Nephron (organoid): ENCODE measurements around the gene FXN.

Experiments
- H3K27ac Mint-ChIP-seq, 3 experiments: 2 replicates each; pipeline ENCODE4 v1.8.0; 2020; ENCODE audit warnings: mixed read lengths in 3 of 3, mild to moderate bottlenecking in 2 of 3, moderate library complexity in 1 of 3
- H3K27me3 Mint-ChIP-seq: 2 replicates; pipeline ENCODE4 v1.8.0; 2021; ENCODE audit warnings: low read depth, mild to moderate bottlenecking, moderate library complexity, mixed read lengths
- H3K36me3 Mint-ChIP-seq: 2 replicates; pipeline ENCODE4 v1.8.0; 2020; ENCODE audit warnings: low read depth, mixed read lengths
- H3K4me1 Mint-ChIP-seq: 2 replicates; pipeline ENCODE4 v1.8.0; 2020; ENCODE audit warnings: mixed read lengths
- H3K4me3 Mint-ChIP-seq, 3 experiments: 2 replicates each; pipeline ENCODE4 v1.8.0; 2020; ENCODE audit warnings: mild to moderate bottlenecking in 3 of 3, mixed read lengths in 3 of 3, moderate library complexity in 2 of 3
- H3K9me3 Mint-ChIP-seq: 2 replicates; pipeline ENCODE4 v1.8.0; 2020; ENCODE audit warnings: mixed read lengths
- CTCF ChIP-seq, 3 experiments: fragments of 200-600 bp; sonication (generic); IDR thresholded peaks; one replicate each; pipeline ENCODE4 v1.5.0; 2021; ENCODE audit warnings: antibody characterized with exemption in 3 of 3; ENCODE audit not compliant: unreplicated experiment in 3 of 3

Gene FXN

GRCh38 chr9:69115621-69116020 is 80.1 kb downstream of the FXN start:
- Mint-ChIP-seq H3K27ac (peak overlapping the region in 1 of 3 experiments; percentile 24), H3K36me3 (peaks cover 3% of the 10 kb centered on the region), H3K27me3 (peaks cover 31% of the 10 kb centered on the region), H3K4me3 (peak overlapping the region in 1 of 3 experiments; percentile 8), H3K9me3 (no peaks in the 10 kb centered on the region), H3K4me1 (peaks cover 13% of the 10 kb centered on the region)
- TF ChIP-seq CTCF (IDR thresholded peaks at IDR 0.05; ENCODE audit: unreplicated experiment in 3 of 3), result no peak

GRCh38 chr9:69118656-69119055 is 83.1 kb downstream of the FXN start:
- Mint-ChIP-seq H3K27ac (no peak overlapping the region), H3K4me1 (peaks cover 21% of the 10 kb centered on the region), H3K27me3 (peaks cover 46% of the 10 kb centered on the region), H3K9me3 (no peaks in the 10 kb centered on the region), H3K36me3 (peaks cover 3% of the 10 kb centered on the region), H3K4me3 (peak overlapping the region in 1 of 3 experiments; percentile 22)
- TF ChIP-seq CTCF (IDR thresholded peaks at IDR 0.05; ENCODE audit: unreplicated experiment in 3 of 3), result no peak

GRCh38 chr9:69120380-69121154 is 85.0 kb downstream of the FXN start:
- H3K36me3 Mint-ChIP-seq, result peaks cover 3% of the 10 kb centered on the region
- H3K9me3 Mint-ChIP-seq, result no peaks in the 10 kb centered on the region
- peak overlapping the region; percentile 83 to 89 (median 85) for H3K4me3 Mint-ChIP-seq
- peaks cover 39% of the 10 kb centered on the region for H3K27me3 Mint-ChIP-seq
- H3K4me1 Mint-ChIP-seq, result peaks cover 17% of the 10 kb centered on the region
- H3K27ac Mint-ChIP-seq, result peak overlapping the region; percentile 88 to 96 (median 96)
- no peak for TF ChIP-seq CTCF (IDR thresholded peaks at IDR 0.05; ENCODE audit: unreplicated experiment in 3 of 3)

- peaks cover 39% of the 10 kb centered on the region for H3K27me3 Mint-ChIP-seq
- H3K27ac Mint-ChIP-seq, result peak overlapping the region; percentile 90 to 96 (median 96)
- peaks cover 12% of the 10 kb centered on the region for H3K4me1 Mint-ChIP-seq
- TF ChIP-seq CTCF (IDR thresholded peaks at IDR 0.05; ENCODE audit: unreplicated experiment in 3 of 3), result no peak
- peaks cover 3% of the 10 kb centered on the region for H3K36me3 Mint-ChIP-seq
- H3K9me3 Mint-ChIP-seq, result no peaks in the 10 kb centered on the region
- H3K4me3 Mint-ChIP-seq, result peak overlapping the region; percentile 89 to 92 (median 92)
Observed at GRCh38 chr9:69121155-69122081, 85.9 kb downstream of the FXN start.

- Mint-ChIP-seq H3K27ac (peak overlapping the region; percentile 81 to 96 (median 90)), H3K9me3 (no peaks in the 10 kb centered on the region), H3K27me3 (peaks cover 39% of the 10 kb centered on the region), H3K36me3 (peaks cover 3% of the 10 kb centered on the region), H3K4me1 (peaks cover 12% of the 10 kb centered on the region), H3K4me3 (peak overlapping the region; percentile 89 to 92 (median 92))
- no peak for TF ChIP-seq CTCF (IDR thresholded peaks at IDR 0.05; ENCODE audit: unreplicated experiment in 3 of 3)
Observed at GRCh38 chr9:69122082-69122548, 86.6 kb downstream of the FXN start.
